NCI-H2227 (cell line): ENCODE measurements around the gene GPR108.

Experiments
- DNase-seq: peaks from one replicate; lab custom pipeline; 2025; ENCODE audit not compliant: unreplicated experiment; lab: John Stamatoyannopoulos, UW

Gene GPR108

GRCh38 chr19:6708346-6708745, 29.0 kb downstream of the GPR108 start:
- no peak for DNase-seq

GRCh38 chr19:6707658-6708018, 29.7 kb downstream of the GPR108 start:
- DNase-seq = no peak

- no peak for DNase-seq
Observed at GRCh38 chr19:6707011-6707657, 30.2 kb downstream of the GPR108 start.

DNA sequence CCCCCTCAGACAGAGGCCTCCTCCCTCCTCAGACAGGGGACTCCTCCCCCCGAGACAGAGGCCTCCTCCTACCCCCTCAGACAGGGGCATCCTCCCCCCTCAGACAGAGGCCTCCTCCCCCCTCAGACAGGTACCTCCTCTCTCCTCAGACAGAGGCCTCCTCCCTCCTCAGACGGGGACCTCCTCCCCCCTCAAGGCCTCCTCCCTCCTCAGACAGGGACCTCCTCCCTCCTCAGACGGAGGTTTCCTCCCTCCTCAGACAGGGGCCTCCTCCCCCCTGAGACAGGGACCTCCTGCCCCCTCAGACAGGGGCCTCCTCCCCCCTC, 30.8 kb downstream of the GPR108 start:
- no peak for DNase-seq

DNA sequence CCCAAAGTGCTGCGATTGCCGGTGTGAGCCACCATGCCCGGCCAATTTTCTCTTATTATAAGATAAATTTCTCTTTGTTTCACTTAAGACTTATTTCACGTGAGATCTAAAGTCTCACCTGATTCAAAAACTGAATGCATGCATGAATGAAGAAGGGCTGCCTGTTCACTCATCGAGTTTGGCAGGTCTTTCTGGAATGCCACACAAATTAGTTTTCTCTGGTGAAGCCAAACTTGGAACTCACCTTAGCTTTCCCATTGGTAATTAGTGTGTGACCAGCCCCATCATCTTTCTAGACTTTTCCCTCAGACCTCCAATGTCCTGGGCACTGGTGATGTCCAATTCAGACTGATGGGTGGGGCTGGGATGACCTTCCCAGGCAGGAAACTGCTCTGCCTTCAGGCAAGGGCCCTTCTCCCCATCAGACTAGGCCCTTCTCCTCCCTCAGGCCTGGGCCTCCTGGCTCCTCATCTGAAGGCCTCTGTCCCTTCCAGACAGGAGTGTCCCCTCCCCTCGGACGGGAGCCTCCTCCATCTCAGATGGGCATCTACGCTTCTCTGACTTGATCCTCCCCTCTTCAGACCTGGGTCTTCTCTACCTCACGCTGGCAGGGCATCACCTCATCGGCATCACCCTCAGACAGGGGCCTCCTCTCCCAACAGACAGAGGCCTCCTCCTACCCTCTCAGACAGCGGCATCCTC, 31.3 kb downstream of the GPR108 start:
- DNase-seq = no peak

DNA sequence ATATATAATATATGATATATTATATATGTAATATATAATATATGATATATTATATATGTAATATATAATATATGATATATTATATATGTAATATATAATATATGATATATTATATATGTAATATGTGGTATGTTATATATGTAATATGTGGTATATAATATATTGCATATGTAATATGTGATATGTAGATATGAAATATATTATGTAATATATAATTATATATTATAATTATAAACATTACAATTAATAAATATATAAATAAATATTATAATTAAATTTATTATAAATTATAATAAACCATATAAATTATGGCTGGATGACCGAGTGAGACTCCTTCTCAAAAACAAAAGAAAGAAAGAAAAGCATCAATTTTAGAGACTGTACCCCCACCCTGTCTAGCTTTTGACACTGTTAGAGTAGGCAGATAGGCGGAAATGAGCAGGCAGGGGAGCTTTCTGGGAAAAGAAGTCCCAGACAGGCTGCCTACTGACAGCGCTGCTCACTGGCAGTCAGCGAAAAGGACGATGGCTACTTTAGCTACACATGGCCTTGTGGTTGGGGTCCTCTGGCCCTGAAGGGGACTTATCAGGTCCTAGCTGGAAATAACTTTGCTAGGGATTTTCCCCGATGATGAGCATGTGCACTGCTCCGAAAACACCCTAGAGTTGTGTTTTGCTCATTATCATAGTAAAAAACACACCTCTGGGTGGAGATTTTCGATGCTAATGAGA, 36.6 kb downstream of the GPR108 start:
- DNase-seq = no peak

DNA sequence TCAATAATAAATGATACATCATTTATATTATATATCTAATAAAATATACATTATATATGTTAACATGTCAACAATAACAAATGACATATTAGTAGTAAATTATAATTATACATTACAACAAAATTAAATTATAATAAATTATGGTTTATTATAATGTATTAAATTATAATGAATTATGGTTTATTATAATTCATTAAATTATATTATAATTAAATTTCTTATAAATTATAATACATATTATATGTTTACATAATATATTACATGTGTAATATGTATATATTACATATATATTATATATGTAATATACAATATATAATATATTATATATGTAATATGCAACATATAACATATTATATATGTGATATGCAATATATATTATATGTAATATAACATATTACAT, 37.4 kb downstream of the GPR108 start:
- DNase-seq = no peak

DNA sequence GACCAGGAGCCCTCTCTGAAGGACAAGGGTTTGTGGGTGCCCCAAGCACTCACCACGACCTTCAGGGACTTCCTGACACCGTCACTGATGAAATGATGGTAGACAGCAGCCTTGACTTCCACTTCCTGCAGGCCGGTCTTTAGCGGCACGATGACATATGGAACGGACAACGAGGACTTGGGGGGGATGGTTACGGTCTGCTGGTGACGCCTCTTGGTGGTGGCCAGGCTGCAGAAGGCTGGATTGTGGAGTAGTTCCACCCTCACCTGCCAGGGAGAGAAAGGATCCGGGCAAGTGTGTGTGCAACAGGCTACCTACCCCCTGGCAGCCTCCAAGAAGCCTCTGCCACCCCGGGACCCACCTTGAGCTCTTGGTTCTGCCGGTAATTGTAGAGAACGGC, 40.1 kb downstream of the GPR108 start:
- no peak for DNase-seq

DNA sequence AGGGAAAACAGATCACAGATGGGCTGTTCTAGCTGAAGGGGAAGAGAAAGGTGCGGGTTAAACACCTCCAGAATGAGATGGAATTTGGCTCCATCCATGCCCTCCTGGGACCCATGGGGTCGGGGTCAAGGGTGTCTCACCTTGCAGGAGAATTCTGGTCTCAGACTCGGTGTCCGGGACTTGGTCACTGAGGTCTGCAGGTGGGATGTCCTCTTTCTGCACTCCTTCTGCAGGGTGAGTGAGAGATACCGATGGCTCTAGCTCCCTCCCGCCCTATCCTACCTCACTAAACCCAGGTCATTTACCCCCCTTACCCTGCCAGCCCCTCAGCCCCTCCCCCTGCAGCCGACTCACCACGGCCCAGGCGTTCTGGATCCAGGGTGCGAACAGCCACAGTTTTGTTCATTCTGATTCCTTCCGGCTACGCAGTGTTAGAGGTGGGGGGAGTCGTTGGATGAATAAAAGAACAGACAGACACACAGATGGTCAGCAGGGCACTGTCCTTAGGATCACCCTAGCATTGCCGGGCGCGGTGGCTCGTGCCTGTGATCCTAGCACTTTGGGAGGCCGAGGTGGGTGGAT, 41.0 kb downstream of the GPR108 start:
- no peak for DNase-seq

GRCh38 chr19:6694147-6694815, 43.1 kb downstream of the GPR108 start:
- no peak for DNase-seq

- no peak for DNase-seq
Observed at GRCh38 chr19:6693681-6694080, 43.7 kb downstream of the GPR108 start.

DNA sequence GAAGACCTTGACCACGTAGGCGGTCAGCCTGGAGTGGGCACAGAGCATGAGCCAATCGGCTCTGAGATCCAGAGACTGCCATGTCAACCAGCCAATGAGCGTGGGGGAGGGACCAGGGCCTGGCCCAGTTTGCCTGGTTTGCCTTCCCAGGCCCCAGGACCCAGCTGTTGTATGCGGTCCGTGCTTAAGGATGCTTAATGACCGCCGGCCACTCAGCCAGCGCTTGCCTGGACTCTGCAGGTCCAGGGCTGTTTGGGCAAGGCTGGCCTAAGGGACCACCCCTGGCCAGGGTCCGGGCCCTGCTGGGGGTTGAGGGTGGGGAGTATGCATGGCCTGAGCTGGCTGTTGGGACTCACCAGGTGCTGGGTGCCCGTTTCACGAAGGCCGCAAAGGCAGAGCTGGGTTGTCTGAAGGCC, 44.3 kb downstream of the GPR108 start:
- DNase-seq = no peak

- DNase-seq = no peak
Observed at GRCh38 chr19:6692027-6692426, 45.4 kb downstream of the GPR108 start.

DNA sequence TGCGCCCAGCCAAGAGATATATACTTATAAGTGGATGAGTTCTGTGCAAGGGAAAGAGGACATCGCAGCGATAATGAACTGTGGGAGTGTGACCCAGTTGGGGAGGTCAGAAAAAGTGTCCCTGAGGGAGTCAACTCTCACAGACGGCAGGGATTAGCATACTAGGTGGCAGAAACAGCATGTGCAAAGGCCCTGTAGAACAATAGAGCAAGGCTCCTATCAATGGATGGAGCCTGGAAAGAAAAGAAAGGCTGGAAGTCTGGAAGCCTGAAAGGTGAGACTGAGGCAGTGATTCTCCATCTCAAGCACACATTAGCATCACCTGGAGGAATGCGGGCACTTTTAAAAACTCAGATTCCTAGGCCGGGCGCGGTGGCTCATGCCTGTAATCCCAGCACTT, 46.0 kb downstream of the GPR108 start:
- no peak for DNase-seq

GRCh38 chr19:6690160-6690885, 47.1 kb downstream of the GPR108 start:
- no peak for DNase-seq

- no peak for DNase-seq
Observed at GRCh38 chr19:6687114-6687513, 50.3 kb downstream of the GPR108 start.

DNA sequence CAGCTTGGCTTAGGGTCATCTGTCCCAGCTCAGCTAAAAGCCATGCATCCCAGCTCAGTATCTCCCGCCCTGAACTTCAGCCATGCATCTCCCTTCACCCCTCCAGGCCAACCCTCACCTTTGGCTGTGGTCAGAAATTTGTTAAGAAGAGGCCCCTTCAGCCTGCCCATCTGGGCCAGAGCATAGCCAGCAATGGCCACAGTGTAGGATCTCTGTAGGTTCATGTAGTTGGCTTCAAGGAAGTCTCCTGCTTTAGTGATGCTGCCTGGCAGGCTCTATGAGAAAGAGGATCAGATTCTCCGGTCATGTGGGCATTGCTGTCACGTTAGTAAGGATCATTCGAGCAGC, 50.8 kb downstream of the GPR108 start:
- no peak for DNase-seq

- DNase-seq = no peak
Observed at GRCh38 chr19:6685962-6686627, 51.3 kb downstream of the GPR108 start.

DNA sequence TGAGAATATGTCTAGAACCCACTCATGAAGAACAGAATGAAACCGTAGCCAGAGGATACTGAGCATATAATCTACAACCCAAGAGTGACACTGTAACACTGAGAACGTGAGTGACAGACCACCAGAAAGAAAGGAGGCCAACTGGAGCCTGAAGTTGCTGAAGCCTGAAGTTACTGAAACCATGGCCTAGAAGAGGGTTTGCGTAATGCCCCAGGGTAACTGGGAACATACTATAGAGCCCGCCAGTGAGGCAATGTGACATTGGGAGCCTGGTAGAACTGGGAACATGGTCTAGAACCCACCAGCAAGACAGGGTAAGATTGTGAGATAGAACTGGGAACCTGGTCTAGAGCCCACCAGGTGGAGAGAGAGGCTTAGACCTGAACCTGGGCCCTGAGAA, 51.9 kb downstream of the GPR108 start:
- no peak for DNase-seq

GRCh38 chr19:6683971-6684370, 53.4 kb downstream of the GPR108 start:
- DNase-seq = no peak
